ENCODE results near the gene CYP11A1.

Gene CYP11A1

GRCh38 chr15:74374648-74375302 lies 7.3 kb upstream of the CYP11A1 start:
- Histone ChIP-seq H3K79me2 (ENCODE audit: low read length) (no peaks in the 10 kb centered on the region), H3K27ac (ENCODE audit: low read length) (peak overlapping the region; percentile 26; the same call in 1 of the 2 replicates), H4K20me1 (ENCODE audit: insufficient read depth, low read length) (no peaks in the 10 kb centered on the region), H2AFZ (ENCODE audit: low read length) (peak overlapping the region; percentile 42), H3F3A (ENCODE audit: insufficient read depth, low read length) (peaks cover 13% of the 10 kb centered on the region), H3K36me3 (replicated peaks; ENCODE audit: insufficient read depth, low read length) (no peaks in the 10 kb centered on the region), H3K27me3 (replicated peaks; ENCODE audit: insufficient read depth, low read length) (0 out of 2 replicates have a peak, but pooled peaks cover 4% of the 10 kb centered on the region), H3K4me1 (ENCODE audit: low read length) (peaks cover 12% of the 10 kb centered on the region; the same call in 1 of the 2 replicates), H3K4me2 (ENCODE audit: low read depth, low read length) (peak overlapping the region; percentile 95), H3K9me2 (replicated peaks; ENCODE audit: insufficient read depth, low read length) (no peaks in the 10 kb centered on the region), H3K4me3 (ENCODE audit: low read length) (peak overlapping the region; percentile 92), H3K9ac (ENCODE audit: low read length) (peak overlapping the region; percentile 7; the same call in 1 of the 2 replicates), H3K9me3 (replicated peaks; ENCODE audit: insufficient read depth, low read length) (no peaks in the 10 kb centered on the region)
- no peak for TF ChIP-seq EZH2 (optimal IDR thresholded peaks at IDR 0.05; ENCODE audit: low read depth, low read length)
- TF ChIP-seq EZH2phosphoT487 (IDR thresholded peaks at IDR 0.05; ENCODE audit: low read length), result no peak
- TF ChIP-seq CTCF (IDR thresholded peaks at IDR 0.05; ENCODE audit: low read length), result no peak; the same call in 1 of the 2 replicates
- peak; percentile 10 for DNase-seq

- Histone ChIP-seq H3K9ac (ENCODE audit: low read length) (peak overlapping the region; percentile 40; the same call in 1 of the 2 replicates), H2AFZ (ENCODE audit: low read length) (peak overlapping the region; percentile 97), H3K4me3 (ENCODE audit: low read length) (peak overlapping the region; percentile 92), H3K9me3 (replicated peaks; ENCODE audit: insufficient read depth, low read length) (no peaks in the 10 kb centered on the region), H3K79me2 (ENCODE audit: low read length) (no peaks in the 10 kb centered on the region), H3K4me1 (ENCODE audit: low read length) (peaks cover 12% of the 10 kb centered on the region; the same call in 1 of the 2 replicates), H3K27me3 (replicated peaks; ENCODE audit: insufficient read depth, low read length) (0 out of 2 replicates have a peak, but pooled peaks cover 4% of the 10 kb centered on the region), H3K9me2 (replicated peaks; ENCODE audit: insufficient read depth, low read length) (no peaks in the 10 kb centered on the region), H3K4me2 (ENCODE audit: low read depth, low read length) (peak overlapping the region; percentile 95), H3K36me3 (replicated peaks; ENCODE audit: insufficient read depth, low read length) (no peaks in the 10 kb centered on the region), H3F3A (ENCODE audit: insufficient read depth, low read length) (peaks cover 13% of the 10 kb centered on the region), H3K27ac (ENCODE audit: low read length) (peak overlapping the region; percentile 39; the same call in 1 of the 2 replicates), H4K20me1 (ENCODE audit: insufficient read depth, low read length) (no peaks in the 10 kb centered on the region)
- TF ChIP-seq CTCF (IDR thresholded peaks at IDR 0.05; ENCODE audit: low read length) (peak; percentile 86), EZH2phosphoT487 (IDR thresholded peaks at IDR 0.05; ENCODE audit: low read length) (no peak)
- peak; percentile 96 for DNase-seq
Observed at GRCh38 chr15:74373731-74374647, 6.5 kb upstream of the CYP11A1 start.

GRCh38 chr15:74373056-74373650 lies 5.7 kb upstream of the CYP11A1 start:
- Histone ChIP-seq H4K20me1 (ENCODE audit: insufficient read depth, low read length) (no peaks in the 10 kb centered on the region), H3K27me3 (replicated peaks; ENCODE audit: insufficient read depth, low read length) (0 out of 2 replicates have a peak, but pooled peaks cover 4% of the 10 kb centered on the region), H3K36me3 (replicated peaks; ENCODE audit: insufficient read depth, low read length) (no peaks in the 10 kb centered on the region), H3K4me2 (ENCODE audit: low read depth, low read length) (peak overlapping the region; percentile 95), H3F3A (ENCODE audit: insufficient read depth, low read length) (peaks cover 13% of the 10 kb centered on the region), H3K4me3 (ENCODE audit: low read length) (peak overlapping the region; percentile 92; the same call in 1 of the 2 replicates), H3K4me1 (ENCODE audit: low read length) (peaks cover 12% of the 10 kb centered on the region; the same call in 1 of the 2 replicates), H3K9ac (ENCODE audit: low read length) (peak overlapping the region; percentile 40; the same call in 1 of the 2 replicates), H3K27ac (ENCODE audit: low read length) (no peak overlapping the region), H2AFZ (ENCODE audit: low read length) (peak overlapping the region; percentile 97), H3K79me2 (ENCODE audit: low read length) (no peaks in the 10 kb centered on the region), H3K9me2 (replicated peaks; ENCODE audit: insufficient read depth, low read length) (no peaks in the 10 kb centered on the region), H3K9me3 (replicated peaks; ENCODE audit: insufficient read depth, low read length) (no peaks in the 10 kb centered on the region)
- no peak for TF ChIP-seq EZH2 (optimal IDR thresholded peaks at IDR 0.05; ENCODE audit: low read depth, low read length)
- no peak for TF ChIP-seq EZH2phosphoT487 (IDR thresholded peaks at IDR 0.05; ENCODE audit: low read length)
- no peak for TF ChIP-seq CTCF (IDR thresholded peaks at IDR 0.05; ENCODE audit: low read length)
- DNase-seq, result no peak

Measured in MM.1S (cell line).